GM18870 (cell line): ENCODE data around the gene NAV2.
"Not testable (repeated sequence)": the region's sequence is repeated elsewhere in the genome, so short reads cannot be mapped to it uniquely, and the experiment has no call there.

Source experiments
- ATAC-seq: cut with Tn5 transposase; IDR thresholded peaks from one replicate; pipeline ENCODE4 v1.9.1; 2021; ENCODE audit warnings: moderate library complexity; ENCODE audit not compliant: unreplicated experiment

The NAV2 gene

DNA sequence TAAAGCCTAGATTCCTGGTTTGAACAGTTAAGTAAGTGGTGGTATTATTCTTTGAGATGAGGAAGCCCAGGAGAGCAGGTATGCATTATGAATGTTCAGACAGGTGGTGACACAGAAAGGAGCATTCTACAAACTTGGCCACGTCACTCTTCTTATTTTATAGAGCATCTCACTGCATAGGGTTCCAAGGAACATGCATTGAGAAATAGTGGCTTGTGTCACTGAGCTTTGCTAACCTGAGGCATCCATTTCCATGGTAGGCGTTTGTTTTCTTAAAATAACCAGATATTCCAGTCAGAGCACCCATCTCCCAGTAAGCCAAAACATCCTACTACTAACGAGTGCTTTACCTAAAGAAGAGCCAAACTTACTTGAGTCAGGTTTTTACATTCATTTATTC lies 169.7 kb downstream of the NAV2 start:
- ATAC-seq = no peak

DNA sequence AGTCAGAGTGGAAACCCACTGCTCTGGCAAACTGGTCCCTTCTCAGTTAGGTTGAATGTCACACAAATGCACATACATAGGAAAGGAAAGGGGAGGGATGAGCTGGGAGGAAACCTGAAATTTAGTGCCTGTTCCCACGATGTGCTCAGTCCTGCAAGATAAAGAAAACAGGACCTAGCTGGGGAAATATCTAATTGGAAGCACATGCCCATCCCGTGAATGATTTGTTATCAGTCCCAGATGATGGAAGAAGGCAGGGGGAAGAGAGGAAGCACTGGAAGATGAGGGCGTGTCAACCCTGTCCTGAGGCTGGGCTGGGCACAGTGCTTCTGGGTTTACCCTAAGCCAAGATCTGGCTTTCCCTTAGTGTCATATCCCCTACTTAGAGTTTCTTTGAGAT lies 173.9 kb downstream of the NAV2 start:
- no peak for ATAC-seq

DNA sequence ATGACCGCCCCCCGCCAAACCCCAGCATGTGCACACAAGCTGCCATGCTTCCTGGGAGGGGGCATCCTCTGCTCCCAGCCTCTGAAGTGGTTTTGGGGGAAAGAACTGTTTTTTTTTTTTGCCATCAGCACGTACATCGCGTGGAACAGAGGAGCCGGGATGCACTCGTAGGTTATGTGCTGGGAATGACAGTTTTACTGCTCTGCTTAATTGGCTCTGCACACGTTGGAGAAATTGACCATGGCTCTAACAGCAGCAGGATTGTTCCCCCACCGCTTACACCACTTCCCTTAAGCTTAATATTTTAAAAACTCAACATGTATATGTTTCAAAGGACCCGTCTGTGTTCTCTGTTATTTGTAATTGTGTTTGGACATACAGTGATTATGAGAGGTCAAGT lies 175.2 kb downstream of the NAV2 start:
- ATAC-seq = no peak

DNA sequence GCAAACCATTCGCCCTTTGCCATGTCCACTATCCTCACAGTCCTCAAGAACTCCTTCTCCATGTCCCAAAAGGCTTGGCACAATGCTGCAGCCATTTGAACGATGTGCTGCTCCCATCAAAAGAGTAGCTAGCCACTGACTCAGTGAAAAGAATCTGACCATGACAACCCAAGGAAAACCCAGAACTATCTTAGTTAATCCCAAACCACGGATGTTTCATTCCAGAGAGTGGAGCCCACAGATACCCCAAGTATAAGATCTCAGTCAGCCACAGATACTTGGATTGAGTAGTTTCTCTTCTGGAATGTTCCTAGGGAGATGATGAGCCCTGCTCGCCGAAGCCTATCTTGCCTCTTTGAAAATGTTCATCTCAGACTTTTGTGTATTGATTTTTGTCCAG lies 176.9 kb downstream of the NAV2 start:
- no peak for ATAC-seq

DNA sequence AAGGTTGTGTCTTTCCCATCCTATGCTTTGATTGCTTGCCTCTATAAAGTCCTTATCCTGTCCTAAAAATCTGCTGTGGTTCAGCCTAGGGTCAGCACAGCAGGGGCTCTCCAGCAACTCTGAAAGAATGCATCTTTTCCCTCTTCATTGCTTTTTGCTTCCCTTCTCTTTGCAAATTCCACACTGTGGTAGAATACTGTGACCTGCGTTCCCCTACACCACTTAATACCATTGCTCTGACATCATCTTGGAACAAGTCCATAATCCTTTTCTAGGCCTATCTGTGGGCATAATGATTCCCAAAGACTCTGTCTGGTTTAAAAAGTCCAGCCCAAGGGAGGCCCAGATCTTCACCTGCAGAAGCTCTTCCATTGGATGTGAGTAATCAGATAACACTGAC lies 177.7 kb downstream of the NAV2 start:
- ATAC-seq = no peak

DNA sequence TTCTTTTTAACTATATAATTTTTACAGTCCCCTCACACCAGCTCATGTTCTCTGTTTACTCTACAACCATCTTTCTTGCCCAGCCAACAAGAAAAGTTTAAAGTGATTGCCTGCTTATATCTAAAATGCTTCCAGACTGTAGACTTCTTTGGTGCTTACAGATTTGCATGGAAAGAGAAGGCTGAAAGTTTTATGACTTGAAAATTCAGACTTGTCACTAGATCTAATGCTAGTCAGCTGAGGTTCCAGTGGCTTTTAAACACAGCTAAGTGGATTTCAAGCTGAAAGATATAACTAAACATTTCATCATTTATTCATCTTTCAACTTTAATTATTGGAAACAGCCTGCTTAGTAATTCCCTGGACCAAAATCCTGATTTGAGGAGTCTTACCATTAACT lies 178.4 kb downstream of the NAV2 start:
- no peak for ATAC-seq

DNA sequence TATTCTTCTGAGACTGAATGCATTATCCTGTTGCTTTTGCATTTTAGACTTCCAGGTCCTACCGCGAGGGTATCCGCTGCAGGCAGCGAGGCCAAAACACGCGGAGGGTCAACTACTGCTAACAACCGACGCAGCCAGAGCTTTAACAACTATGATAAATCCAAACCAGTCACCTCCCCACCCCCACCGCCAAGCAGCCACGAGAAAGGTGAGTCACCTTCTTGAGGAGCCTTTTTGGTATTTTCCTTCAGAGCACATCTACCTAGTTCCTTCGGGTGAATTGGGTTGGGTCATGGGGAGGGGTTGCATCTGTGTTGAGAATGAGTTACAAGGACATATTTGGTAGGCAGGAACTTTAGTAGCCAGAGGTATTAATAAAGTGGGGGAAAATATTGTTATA lies 179.8 kb downstream of the NAV2 start:
- no peak for ATAC-seq

DNA sequence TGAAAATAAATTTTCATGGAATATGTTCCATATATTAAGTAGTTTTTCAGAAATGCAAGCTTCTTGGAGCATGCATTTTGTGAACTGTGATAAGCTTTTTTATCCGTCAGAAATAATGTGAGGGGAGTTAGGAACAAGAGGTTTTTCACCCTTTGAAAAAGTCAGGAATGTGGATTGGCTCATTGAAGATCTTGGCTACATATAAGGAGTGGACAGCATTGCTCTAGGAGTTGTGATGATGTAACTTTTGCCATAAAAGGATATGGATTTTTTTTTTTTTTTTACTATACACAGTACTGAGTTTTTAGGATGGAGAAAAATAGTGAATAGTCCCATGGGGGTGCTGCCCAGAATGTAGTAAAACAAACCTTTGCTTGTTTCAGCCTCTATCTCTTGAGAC lies 180.2 kb downstream of the NAV2 start:
- no peak for ATAC-seq

DNA sequence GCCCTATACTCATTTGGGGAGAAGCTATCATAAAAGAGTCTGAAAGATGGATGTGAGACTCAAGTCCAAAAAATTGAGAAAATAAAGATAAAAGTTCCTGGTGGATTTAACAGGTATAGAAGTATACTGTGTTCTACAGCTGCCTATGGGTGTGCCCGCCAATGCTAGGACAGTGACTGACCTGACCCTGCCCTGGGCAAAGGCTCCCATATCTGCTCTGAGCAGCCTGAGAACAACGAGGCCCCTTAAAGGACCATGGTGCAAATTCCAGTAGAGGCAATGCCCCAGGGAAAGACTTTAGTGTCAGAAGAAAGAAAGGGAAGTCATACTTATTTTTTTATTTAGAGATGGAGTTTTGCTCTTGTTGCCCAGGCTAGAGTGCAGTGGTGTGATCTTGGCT lies 181.8 kb downstream of the NAV2 start:
- ATAC-seq = no peak

DNA sequence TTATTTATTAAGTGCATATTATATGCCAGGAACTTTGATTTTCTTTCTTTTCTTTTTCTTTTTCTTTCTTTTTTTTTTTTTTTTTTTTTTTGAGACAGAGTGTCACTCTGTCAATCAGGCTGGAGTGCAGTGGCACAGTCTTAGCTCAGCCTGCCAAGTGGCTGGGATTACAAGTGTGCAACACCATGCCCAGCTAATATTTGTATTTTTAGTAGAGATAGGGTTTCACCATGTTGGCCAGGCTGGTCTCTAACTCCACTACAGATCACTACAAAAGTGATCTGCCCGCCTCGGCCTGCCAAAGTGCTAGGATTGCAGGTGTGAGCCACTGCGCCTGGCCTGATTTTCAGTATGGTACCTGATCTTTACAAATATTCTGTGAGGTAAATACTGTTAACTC lies 182.4 kb downstream of the NAV2 start:
- ATAC-seq = not testable (repeated sequence)

DNA sequence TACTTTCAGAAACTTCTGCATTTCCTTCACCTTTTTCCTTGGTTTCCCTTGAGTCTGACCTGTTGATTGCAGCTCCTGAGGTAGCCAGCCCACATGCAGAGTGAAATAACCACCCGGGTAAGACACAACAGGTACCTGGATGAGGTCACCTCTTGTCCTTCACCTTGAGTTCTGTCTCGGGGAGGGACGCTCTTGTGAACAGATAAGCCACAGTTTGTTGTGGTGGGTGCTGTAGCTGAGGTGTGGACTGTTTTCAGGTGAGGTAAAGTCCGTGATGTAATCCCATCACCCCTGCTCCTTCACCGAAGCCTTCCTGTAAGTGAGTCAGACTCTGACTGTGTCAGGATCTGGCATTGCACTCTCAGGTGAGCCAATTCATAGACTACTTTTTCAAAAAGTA lies 183.1 kb downstream of the NAV2 start:
- ATAC-seq = no peak

DNA sequence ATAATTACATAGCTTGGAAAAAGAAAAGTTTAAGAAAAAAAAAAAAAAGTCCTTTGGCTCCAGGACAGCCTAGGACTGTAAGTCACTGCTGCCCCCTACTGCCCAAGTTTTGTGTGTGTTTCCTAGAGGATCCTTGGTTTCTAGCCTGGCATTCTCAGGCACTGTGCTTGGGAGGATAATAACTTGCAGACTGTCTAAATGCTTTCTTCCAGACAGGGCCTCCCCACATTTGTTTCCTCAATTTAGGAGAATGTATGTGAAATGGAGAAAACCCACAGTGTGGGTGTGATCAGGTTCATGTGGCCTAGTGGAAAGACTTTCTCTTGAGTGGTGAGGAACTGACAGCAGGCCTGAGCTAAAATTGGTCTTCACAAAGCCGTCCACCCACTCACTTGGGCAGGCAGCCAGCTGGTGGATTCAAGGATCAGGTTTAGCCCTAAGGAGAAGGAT lies 191.0 kb downstream of the NAV2 start:
- no peak for ATAC-seq

DNA sequence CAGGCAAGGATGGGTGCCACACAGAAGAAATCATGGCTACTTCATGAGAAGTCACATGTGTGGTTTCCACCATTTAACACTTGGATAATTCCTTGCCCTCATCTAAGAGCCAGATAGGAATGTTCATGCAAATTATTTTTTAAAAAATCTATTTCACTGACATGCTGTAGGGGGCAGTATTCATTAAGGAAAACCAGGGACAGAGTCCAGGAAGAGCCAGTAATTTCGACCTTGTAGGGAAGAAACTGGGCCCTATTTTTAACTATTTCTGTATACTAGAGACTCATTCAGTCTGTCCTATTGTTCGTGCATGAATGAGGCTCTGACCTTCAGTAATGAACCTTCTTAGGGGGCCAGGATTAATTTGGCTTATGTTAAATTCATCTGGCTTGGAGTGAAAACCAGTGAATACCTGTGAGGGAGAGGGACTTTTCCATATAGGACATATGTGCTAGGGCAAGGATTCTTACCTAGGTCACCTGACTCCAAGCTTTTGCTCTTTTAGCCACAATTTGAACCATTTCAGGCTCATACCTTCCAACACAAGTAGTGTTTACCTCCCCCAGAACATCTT lies 192.7 kb downstream of the NAV2 start:
- ATAC-seq = no peak

DNA sequence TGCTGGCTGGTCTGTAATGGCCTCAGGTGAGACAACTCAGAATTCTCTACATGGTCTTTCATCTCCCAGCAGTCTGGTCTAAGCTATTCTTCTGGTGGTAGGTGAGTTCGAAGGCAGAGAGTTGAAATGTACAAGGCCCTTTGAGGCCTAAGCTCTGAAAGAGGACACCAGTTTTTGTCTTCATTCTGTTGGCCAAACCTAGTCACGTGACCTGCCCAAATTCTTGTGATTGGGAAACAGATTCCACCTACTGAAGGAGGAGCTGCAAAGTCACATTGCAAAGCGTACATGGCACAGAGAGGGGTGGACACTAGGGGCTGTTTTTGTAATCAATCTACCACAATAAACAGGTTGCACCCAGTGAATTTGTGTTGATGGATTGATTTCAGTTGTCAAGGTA lies 193.5 kb downstream of the NAV2 start:
- ATAC-seq = no peak

DNA sequence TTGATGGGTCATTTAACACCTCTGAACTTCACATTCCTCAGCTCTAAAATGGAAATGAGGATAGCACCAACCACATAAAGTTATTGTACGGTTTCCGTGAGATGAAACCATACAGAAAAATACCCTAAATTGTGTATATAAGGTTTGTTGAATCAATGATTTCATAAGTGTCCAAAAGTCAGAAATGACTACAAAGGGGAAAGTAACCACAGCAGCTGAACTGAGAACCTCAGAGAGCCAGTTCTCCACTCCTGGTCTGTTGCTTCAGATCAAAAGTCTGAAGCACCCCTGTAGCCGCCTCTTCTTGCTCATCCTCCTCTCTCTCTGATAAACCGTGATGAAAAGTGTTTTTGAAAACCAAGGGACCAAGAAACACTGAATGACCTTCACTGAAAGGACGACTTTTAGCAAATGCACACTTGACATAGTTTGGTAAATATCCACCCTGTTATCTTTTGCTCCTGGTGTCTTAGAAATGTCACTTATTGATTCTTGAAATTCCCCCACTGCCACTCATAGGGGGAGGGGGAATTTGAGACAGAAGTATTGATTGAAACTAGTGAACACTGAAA lies 194.5 kb downstream of the NAV2 start:
- peak; percentile 81 for ATAC-seq

DNA sequence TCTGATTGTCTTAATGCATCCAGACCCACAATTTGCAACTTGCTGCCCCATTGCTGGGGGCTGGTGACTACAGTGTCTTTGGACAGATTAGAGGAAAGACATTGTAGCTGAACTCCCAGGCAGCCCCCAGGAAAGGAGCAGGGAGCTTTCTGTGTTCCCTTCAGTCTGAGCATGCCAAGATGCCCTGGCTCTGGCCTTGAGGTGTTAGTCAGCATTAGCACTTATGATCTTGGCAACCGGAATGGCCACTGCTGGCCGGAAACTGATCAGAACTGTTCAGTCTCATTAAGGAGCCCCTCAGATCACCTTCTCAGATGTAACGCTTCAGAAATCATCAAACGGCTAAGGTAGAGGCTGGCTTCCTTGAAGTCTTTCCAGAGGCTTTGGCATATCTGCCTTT lies 195.2 kb downstream of the NAV2 start:
- ATAC-seq = no peak

DNA sequence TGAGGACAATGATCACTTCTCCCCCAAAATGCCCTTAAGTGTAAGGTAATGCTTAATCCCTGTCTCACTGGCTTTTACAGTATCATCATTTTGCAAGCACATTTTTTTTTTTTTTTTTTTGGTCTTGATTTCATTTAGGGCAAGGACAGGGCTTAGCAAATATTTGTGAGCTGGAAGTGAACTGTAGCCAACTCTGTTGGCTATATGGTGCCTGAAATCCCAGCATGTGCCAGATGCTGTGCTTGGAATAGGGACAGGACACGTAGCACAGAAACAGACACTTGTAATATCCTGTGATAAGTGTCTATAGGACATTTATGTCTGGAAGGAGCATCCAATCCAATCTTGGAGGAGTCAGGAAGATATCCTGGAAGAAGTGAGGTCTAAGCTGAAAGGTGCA lies 198.3 kb downstream of the NAV2 start:
- ATAC-seq = no peak

DNA sequence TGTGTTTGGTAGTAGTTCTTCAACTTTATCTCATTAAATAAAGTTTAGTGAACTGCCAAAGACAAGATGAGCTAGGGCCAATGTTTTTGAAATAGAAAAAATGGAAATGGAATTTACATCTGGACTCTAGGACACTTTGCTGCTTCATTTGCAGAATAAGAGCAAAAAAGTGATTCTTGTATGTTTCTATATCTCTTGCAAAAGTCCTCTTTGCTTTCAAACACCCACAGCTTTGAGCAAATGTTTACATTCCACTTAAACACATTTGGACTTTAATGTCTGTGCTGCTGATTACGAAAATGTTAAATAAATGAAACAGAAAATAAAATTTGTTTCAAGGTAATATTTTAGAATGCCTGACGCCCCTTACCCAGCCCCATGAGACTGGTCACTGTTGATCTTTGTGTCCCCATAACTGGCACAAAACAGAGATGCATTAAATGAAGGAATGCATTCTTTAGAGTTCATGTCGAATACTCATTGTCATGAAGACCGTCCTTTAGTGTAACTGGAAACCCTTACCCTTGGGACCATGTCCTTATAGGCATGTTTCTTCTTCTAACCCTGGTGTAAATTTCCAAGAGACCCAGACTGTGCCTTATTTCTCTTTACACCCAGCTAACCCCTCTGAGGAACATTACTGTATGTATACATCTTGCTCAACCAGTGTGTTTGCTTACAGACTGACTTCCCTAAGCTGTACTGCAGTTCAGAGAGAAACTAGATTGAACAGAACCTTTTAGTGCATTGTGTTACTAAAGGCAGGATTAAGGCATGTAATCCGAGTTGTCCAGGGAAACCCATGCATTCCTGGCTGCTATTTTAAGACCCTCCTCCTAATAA lies 199.7 kb downstream of the NAV2 start:
- no peak for ATAC-seq

DNA sequence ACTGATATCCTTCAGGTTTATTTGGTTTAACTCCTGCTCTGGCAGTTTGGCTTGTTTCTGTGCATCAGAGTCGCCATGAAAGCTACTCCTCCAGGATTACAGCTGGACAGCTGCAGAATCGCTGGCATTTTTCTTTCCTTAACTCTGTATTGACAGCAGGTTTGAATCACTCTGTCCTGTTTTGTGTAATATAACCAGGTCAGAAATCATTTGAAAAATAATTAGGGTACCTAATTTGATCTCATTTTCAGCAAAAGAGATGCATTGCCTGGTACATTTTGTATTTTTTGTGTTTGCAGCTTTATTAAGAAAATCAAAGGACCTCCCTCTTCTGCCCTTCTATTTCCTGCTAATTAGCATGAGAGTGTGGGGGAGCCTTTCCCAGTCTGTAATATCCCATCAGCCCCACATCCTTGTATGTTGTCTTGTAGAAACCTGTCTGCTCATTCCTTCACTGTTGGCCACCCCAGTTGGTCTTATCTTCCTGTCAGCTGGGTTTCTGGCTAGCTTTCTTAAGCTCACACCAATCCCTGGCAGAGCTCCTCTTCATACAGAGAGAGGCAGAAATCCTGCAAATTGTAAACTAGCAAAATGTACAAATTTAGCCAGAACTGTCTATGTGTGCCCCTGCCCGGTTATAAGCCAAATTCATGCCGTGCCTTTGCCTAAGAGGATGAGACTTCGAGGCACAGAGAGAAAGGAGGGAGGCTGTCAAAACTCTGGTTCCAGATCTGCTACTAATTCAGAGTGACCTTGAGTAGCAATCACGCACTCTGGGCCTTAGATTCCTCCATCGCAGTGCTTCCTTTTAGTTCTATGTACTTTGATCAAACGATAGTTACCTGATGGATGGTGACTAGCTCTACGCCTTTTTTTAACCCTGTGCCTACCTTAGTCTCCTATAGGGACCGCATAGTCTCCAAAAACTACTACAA lies 200.6 kb downstream of the NAV2 start:
- no peak for ATAC-seq

DNA sequence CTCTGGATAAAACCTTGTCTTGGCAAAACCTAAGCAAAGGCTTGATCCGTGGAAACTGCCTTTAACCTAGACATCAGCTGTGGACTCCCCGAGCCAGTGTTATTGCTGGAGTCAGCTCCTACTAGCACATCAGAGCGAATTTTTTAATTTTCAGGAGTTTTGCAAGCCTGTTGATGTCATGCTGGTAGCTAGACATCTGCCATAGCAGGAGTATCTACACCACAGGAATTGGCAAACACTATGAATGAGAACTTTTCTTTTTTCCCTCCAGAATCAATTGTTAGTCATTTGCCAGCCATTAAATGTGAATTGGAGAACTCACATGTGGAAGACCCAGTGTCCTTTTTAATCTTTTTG lies 201.2 kb downstream of the NAV2 start:
- ATAC-seq = no peak

DNA sequence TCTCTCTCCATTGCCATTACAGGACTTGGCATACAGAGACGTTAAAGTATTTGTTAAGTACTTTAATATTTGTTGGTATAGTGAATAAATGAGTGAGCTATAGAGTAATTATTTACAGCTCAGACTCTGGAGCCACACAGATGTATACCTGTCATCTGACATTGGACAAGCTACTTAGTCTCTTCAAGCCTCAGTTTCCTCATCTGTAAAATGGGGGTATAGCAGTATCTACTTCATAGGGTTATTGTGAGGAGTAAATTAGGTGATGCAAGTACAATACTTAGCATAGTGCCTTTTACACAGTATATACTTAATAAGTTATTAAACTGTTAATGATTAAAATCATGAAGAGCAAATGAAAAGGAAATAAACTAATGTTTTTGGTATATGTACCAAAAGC lies 203.2 kb downstream of the NAV2 start:
- ATAC-seq = no peak
